ENCODE data around the gene PIK3R6. TPM values are rescaled to one million over a fixed set of nuclear protein-coding genes. Genes with fewer than 3 reads are reported as not detected.

Gene PIK3R6
- total and polyA plus RNA-seq, 8 donors, result 0.16 to 1.1 (median 0.23) TPM; not detected in 2

DNA sequence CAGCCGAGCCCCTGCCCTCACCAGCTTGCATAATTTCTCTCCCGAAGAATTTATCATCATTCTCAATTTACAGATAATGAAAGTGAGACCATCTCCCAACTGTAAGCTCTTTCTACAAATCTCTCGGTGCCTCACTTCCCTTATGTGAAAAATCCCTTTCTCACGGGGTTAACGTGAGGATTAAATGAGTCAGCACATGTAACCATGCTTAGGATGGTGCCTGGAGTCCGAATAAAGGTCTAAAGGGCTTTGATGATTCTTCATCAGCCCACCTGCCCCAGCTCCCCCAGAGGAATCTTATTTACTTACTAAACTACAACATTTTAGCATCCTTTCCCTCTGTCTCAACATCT, 24.8 kb upstream of the PIK3R6 start:
- H3K27ac ChIP-seq, result no peak overlapping the region
- 37 to 45% methylated on average over 6 of the region's 6 CpGs for WGBS, 2 donors
- no peak overlapping the region for H3K4me3 ChIP-seq
- intact Hi-C loops (cut with DNase I), result loop anchor here in 1 of 3 donors (10.0 kb wide), 1 partner anchor 88 kb away; no protein-coding TSS in a partner anchor
- no peaks in the 10 kb centered on the region for H3K4me1 ChIP-seq
- TF ChIP-seq, protein P1, sequence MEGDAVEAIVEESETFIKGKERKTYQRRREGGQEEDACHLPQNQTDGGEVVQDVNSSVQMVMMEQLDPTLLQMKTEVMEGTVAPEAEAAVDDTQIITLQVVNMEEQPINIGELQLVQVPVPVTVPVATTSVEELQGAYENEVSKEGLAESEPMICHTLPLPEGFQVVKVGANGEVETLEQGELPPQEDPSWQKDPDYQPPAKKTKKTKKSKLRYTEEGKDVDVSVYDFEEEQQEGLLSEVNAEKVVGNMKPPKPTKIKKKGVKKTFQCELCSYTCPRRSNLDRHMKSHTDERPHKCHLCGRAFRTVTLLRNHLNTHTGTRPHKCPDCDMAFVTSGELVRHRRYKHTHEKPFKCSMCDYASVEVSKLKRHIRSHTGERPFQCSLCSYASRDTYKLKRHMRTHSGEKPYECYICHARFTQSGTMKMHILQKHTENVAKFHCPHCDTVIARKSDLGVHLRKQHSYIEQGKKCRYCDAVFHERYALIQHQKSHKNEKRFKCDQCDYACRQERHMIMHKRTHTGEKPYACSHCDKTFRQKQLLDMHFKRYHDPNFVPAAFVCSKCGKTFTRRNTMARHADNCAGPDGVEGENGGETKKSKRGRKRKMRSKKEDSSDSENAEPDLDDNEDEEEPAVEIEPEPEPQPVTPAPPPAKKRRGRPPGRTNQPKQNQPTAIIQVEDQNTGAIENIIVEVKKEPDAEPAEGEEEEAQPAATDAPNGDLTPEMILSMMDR (IDR thresholded peaks at IDR 0.05), result no peak
- DNase-seq (no peak), ATAC-seq (no peak), FAIRE-seq (no peak)
- H3K27me3 ChIP-seq, result no peaks in the 10 kb centered on the region
- no peaks in the 10 kb centered on the region for H3K36me3 ChIP-seq
- H3K9me3 ChIP-seq, result no peaks in the 10 kb centered on the region

DNA sequence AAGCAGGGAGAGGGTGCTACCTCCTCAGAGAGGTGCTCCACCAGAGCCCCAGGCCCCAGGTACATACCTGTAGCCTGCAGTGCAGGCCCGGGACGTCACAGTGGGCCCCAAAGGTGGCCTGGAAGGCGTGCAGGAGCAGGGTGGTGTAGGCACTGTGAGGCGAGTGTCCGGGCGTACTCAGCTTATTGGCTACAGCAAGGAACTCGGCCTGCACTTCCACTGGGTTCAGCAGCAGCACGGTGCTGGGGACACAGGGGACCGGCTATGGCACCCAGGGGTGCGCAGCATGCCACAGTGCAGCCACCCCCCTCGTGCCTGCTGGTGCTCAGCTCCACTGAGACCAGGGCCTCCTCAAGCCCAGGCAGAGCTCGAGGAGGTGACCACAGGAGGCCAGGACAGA, 23.2 kb upstream of the PIK3R6 start:
- no peaks in the 10 kb centered on the region for H3K9me3 ChIP-seq
- no peaks in the 10 kb centered on the region for H3K36me3 ChIP-seq
- no peaks in the 10 kb centered on the region for H3K4me1 ChIP-seq
- H3K27ac ChIP-seq, result no peak overlapping the region
- WGBS, 2 donors, result 68 to 79% methylated on average over 12 of the region's 12 CpGs
- TF ChIP-seq, protein P1 (IDR thresholded peaks at IDR 0.05), result no peak
- ATAC-seq, result no peak
- intact Hi-C loops (cut with DNase I), result loop anchor here in 1 of 3 donors (10.0 kb wide), 1 partner anchor 86 kb away; no protein-coding TSS in a partner anchor
- peak in 1 of 6 donors; percentile 47 for DNase-seq
- H3K27me3 ChIP-seq, result no peaks in the 10 kb centered on the region
- no peak overlapping the region for H3K4me3 ChIP-seq
- no peak for FAIRE-seq

DNA sequence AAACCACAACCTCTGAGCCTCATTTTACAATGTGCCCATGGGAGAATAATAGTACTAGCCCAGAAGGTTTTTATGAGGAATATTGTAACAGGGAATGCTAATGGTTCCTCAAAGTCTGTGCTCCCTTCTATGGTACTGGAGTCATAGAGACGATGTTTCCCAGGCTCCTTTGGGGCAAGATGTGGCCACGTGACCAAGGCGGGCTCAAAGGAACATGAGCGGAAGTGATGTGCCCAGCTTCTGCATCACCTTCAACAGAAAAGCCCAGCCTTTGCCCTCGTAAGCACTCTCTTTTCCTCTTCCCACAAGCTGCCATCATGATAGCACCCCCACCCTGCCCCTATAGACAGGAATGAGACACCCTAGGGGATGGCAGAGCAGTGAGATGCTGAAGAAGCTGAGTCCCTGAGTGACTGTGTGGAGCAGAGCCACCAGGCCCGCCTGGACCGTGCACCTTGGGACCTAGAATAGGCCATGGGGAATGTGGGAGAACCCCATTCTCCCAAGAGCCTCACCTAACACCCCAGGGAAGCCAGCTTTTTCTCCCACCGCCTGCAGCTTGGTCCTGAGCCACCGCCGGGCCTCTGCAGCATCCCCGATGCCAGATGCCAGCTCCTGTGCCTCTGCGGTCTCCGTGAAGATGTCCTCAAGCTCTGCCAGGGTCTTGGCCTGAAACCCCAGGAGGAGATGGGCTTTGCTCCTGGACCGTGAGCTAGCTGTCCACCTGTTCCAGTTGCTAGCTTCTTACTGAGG, 22.2 kb upstream of the PIK3R6 start:
- intact Hi-C loops (cut with DNase I), result loop anchor here in 1 of 3 donors (10.0 kb wide), 1 partner anchor 85 kb away; no protein-coding TSS in a partner anchor
- TF ChIP-seq, protein P1 (IDR thresholded peaks at IDR 0.05), result no peak
- WGBS, 2 donors, result 87 to 96% methylated on average over 14 of the region's 14 CpGs
- no peak for ATAC-seq
- no peaks in the 10 kb centered on the region for H3K27me3 ChIP-seq
- H3K27ac ChIP-seq, result no peak overlapping the region
- no peak overlapping the region for H3K4me3 ChIP-seq
- no peak for FAIRE-seq
- no peaks in the 10 kb centered on the region for H3K36me3 ChIP-seq
- no peaks in the 10 kb centered on the region for H3K4me1 ChIP-seq
- DNase-seq, result peak in 1 of 6 donors; percentile 44
- H3K9me3 ChIP-seq, result no peaks in the 10 kb centered on the region

DNA sequence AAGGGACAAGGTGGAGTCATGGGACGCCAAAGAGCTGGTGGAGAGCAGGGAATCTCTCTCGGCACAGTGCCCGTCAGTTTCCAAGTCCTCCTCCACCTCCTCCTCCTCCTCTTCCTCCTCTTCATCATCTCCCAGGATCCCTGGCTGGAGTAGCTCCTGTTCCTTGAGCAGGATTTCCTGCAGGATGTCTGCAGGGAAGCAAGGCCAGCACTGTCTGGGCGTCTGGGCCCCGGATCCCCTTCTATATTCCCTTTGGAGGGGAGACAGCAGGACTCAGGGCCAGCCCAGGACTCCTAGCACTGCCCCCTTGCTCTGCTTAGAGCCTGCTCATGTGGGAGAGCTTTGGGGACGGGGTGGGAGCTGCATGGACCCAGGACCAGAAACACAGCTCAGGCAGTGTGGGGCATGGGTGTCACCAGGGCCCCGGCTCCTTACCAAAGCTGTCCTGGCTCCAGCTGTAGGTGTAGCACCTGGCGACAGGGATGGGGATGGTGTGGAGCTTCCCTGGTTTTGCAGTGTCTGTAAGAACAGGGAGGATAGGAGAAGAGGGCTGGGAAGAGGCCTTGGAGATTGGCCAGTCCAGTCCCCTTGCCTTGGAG, 21.3 kb upstream of the PIK3R6 start:
- 55 to 69% methylated on average over 8 of the region's 8 CpGs for WGBS, 2 donors
- TF ChIP-seq, protein P1 (IDR thresholded peaks at IDR 0.05), result no peak

More for the DNA sequence above, 21.3 kb upstream of the PIK3R6 start:
- DNase-seq (peak in 1 of 6 donors; percentile 25), ATAC-seq (no peak), FAIRE-seq (no peak)
- Histone ChIP-seq H3K36me3 (no peaks in the 10 kb centered on the region), H3K4me3 (no peak overlapping the region), H3K27ac (no peak overlapping the region), H3K27me3 (no peaks in the 10 kb centered on the region), H3K4me1 (no peaks in the 10 kb centered on the region), H3K9me3 (no peaks in the 10 kb centered on the region)
- intact Hi-C loops (cut with DNase I), result no loop called here

Measured in pancreas (tissue), 10 donors.